BLaER1 treated with 17β-estradiol and CSF1 and Interleukin-3, amounts not matched to agents 10 nM and 100 nM (cell line): Measurements from ENCODE around the gene SLC19A1.
"Not testable (repeated sequence)": the region's sequence is repeated elsewhere in the genome, so short reads cannot be mapped to it uniquely, and the experiment has no call there.

ENCODE experiments used
- H3K27ac ChIP-seq, 11 experiments: shearing (Covaris generic); formaldehyde crosslinking; 2 replicates each; pipeline ENCODE4 v1.8.1; 2022
- H3K27me3 ChIP-seq, 11 experiments: shearing (Covaris generic); formaldehyde crosslinking; 2 replicates each; pipeline ENCODE4 v1.8.1; 2022
- H3K36me3 ChIP-seq, 11 experiments: shearing (Covaris generic); formaldehyde crosslinking; 2 replicates each; pipeline ENCODE4 v1.8.1; 2022
- H3K4me1 ChIP-seq, 10 experiments: shearing (Covaris generic); formaldehyde crosslinking; 2 replicates each; pipeline ENCODE4 v1.8.1; 2022
- H3K4me2 ChIP-seq, 11 experiments: shearing (Covaris generic); formaldehyde crosslinking; 2 replicates each; pipeline ENCODE4 v1.8.1; 2022
- H3K4me3 ChIP-seq, 10 experiments: shearing (Covaris generic); formaldehyde crosslinking; 2 replicates each; pipeline ENCODE4 v1.8.1; 2022
- H3K9ac ChIP-seq, 11 experiments: shearing (Covaris generic); formaldehyde crosslinking; 2 replicates each; pipeline ENCODE4 v1.8.1; 2022
- H3K9me3 ChIP-seq, 11 experiments: shearing (Covaris generic); formaldehyde crosslinking; replicated peaks in 1 of 11; 2 replicates each; pipeline ENCODE4 v1.8.1; 2022
- H4K20me1 ChIP-seq, 11 experiments: shearing (Covaris generic); formaldehyde crosslinking; 2 replicates each; pipeline ENCODE4 v1.8.1; 2022
- Cebpa-rat ChIP-seq, 11 experiments: shearing (Covaris generic); IDR thresholded peaks; 2 replicates each; pipeline ENCODE4 v1.8.1; 2022

SLC19A1 gene

DNA sequence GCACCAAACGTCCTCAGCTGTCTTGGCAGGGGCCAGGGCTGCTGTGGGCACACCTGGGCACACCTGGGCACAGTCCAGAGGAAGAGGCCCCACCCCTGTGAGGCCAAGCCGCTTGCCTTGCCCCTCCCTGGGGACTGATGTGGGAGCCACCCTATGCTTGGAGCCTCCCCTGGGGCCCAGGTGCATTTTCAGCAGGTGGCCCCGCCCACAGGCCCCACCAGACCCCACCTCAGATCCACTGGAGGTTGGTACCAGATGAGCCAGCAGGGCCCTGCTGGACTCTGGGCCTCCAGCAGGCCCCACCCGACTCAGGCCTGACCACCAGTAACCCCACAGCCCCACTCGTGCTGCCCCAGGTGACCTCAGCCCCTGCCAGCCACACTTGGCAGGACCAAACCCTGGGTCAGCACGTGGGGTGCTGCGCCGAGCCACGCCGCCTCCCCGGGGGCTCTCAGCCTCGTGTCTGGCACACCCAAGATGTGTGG is 8.8 kb downstream of the SLC19A1 start:
- H3K4me2 ChIP-seq: peak overlapping the region; percentile 86 to 97 (median 92)
- peak overlapping the region in 5 of 10 experiments; percentile 13 to 47 (median 26); a peak in 5 of 20 replicates for H3K4me3 ChIP-seq
- peaks cover 32 to 93% (median 77%) of the 10 kb centered on the region in 11 experiments for H3K36me3 ChIP-seq
- peak overlapping the region; percentile 34 to 67 (median 55); a peak in 18 of 22 replicates for H3K9ac ChIP-seq
- H3K9me3 ChIP-seq: peaks cover 0 to 9% (median 0%) of the 10 kb centered on the region in 11 experiments; a peak in 6 of 22 replicates
- TF ChIP-seq Cebpa-rat (IDR thresholded peaks at IDR 0.05): no peak
- peak overlapping the region; percentile 33 to 72 (median 63); a peak in 20 of 22 replicates for H3K27ac ChIP-seq
- no peaks in the 10 kb centered on the region for H3K27me3 ChIP-seq
- H4K20me1 ChIP-seq: peaks cover 0 to 75% (median 42%) of the 10 kb centered on the region in 11 experiments; a peak in 15 of 22 replicates
- H3K4me1 ChIP-seq: peaks cover 39 to 63% (median 49%) of the 10 kb centered on the region in 10 experiments

- H3K36me3 ChIP-seq: peaks cover 33 to 93% (median 77%) of the 10 kb centered on the region in 11 experiments
- H3K4me1 ChIP-seq: peaks cover 39 to 57% (median 48%) of the 10 kb centered on the region in 10 experiments
- H3K9me3 ChIP-seq: peaks cover 0 to 9% (median 0%) of the 10 kb centered on the region in 11 experiments; a peak in 6 of 22 replicates
- H3K9ac ChIP-seq: peak overlapping the region in 10 of 11 experiments; percentile 42 to 67 (median 56); a peak in 17 of 22 replicates
- peak overlapping the region; percentile 33 to 72 (median 63); a peak in 20 of 22 replicates for H3K27ac ChIP-seq
- H3K27me3 ChIP-seq: no peaks in the 10 kb centered on the region
- H3K4me2 ChIP-seq: peak overlapping the region; percentile 86 to 97 (median 92)
- peaks cover 0 to 74% (median 42%) of the 10 kb centered on the region in 11 experiments; a peak in 15 of 22 replicates for H4K20me1 ChIP-seq
- no peak for TF ChIP-seq Cebpa-rat (IDR thresholded peaks at IDR 0.05)
- H3K4me3 ChIP-seq: peak overlapping the region in 6 of 10 experiments; percentile 13 to 47 (median 26); a peak in 8 of 20 replicates
These were observed 9.3 kb downstream of the SLC19A1 start for GRCh38 chr21:45532826-45533360.

GRCh38 chr21:45531393-45532215 is 10.6 kb downstream of the SLC19A1 start:
- no peak overlapping the region for H3K4me3 ChIP-seq
- H3K9me3 ChIP-seq: peaks cover 0 to 9% (median 0%) of the 10 kb centered on the region in 11 experiments; a peak in 6 of 22 replicates
- no peak overlapping the region for H3K9ac ChIP-seq
- H3K27ac ChIP-seq: peak overlapping the region in 4 of 11 experiments; percentile 39 to 70 (median 64); a peak in 1 of 22 replicates
- H4K20me1 ChIP-seq: peaks cover 0 to 66% (median 41%) of the 10 kb centered on the region in 11 experiments; a peak in 15 of 22 replicates
- peaks cover 41 to 52% (median 47%) of the 10 kb centered on the region in 10 experiments for H3K4me1 ChIP-seq
- no peak for TF ChIP-seq Cebpa-rat (IDR thresholded peaks at IDR 0.05)
- H3K36me3 ChIP-seq: peaks cover 40 to 97% (median 83%) of the 10 kb centered on the region in 11 experiments
- peak overlapping the region in 5 of 11 experiments; percentile 86 to 97 (median 91); a peak in 7 of 22 replicates for H3K4me2 ChIP-seq
- H3K27me3 ChIP-seq: no peaks in the 10 kb centered on the region

- not testable (repeated sequence) for H3K4me2 ChIP-seq, H3K9ac ChIP-seq, H3K27me3 ChIP-seq, H3K9me3 ChIP-seq, H3K27ac ChIP-seq, H3K4me3 ChIP-seq
- Histone ChIP-seq H3K36me3 (peaks cover 45 to 97% (median 83%) of the 10 kb centered on the region in 11 experiments), H3K4me1 (peaks cover 38 to 46% (median 42%) of the 10 kb centered on the region in 10 experiments), H4K20me1 (peaks cover 0 to 61% (median 36%) of the 10 kb centered on the region in 11 experiments; a peak in 15 of 22 replicates)
These were observed 11.2 kb downstream of the SLC19A1 start for GRCh38 chr21:45531114-45531392.

GRCh38 chr21:45530423-45531113 is 11.7 kb downstream of the SLC19A1 start:
- no peak overlapping the region for H3K4me2 ChIP-seq

GRCh38 chr21:45529785-45530422 is 12.3 kb downstream of the SLC19A1 start:
- Histone ChIP-seq H3K36me3 (peaks cover 57 to 97% (median 86%) of the 10 kb centered on the region in 11 experiments), H3K27ac (no peak overlapping the region), H4K20me1 (peaks cover 0 to 49% (median 24%) of the 10 kb centered on the region in 11 experiments; a peak in 15 of 22 replicates), H3K9me3 (peaks cover 0 to 14% (median 6%) of the 10 kb centered on the region in 11 experiments; a peak in 10 of 22 replicates), H3K4me2 (no peak overlapping the region), H3K9ac (no peak overlapping the region), H3K4me3 (no peak overlapping the region), H3K27me3 (no peaks in the 10 kb centered on the region), H3K4me1 (peaks cover 27 to 35% (median 30%) of the 10 kb centered on the region in 10 experiments)
- no peak for TF ChIP-seq Cebpa-rat (IDR thresholded peaks at IDR 0.05)

More at GRCh38 chr21:45530423-45531113, 11.7 kb downstream of the SLC19A1 start:
- no peak for TF ChIP-seq Cebpa-rat (IDR thresholded peaks at IDR 0.05)
- Histone ChIP-seq H3K4me3 (no peak overlapping the region), H3K27ac (no peak overlapping the region), H3K36me3 (peaks cover 50 to 97% (median 85%) of the 10 kb centered on the region in 11 experiments), H3K9me3 (peaks cover 0 to 9% (median 2%) of the 10 kb centered on the region in 11 experiments; a peak in 7 of 22 replicates), H4K20me1 (peaks cover 0 to 56% (median 31%) of the 10 kb centered on the region in 11 experiments; a peak in 15 of 22 replicates), H3K9ac (no peak overlapping the region), H3K4me1 (peaks cover 33 to 41% (median 37%) of the 10 kb centered on the region in 10 experiments), H3K27me3 (no peaks in the 10 kb centered on the region)

DNA sequence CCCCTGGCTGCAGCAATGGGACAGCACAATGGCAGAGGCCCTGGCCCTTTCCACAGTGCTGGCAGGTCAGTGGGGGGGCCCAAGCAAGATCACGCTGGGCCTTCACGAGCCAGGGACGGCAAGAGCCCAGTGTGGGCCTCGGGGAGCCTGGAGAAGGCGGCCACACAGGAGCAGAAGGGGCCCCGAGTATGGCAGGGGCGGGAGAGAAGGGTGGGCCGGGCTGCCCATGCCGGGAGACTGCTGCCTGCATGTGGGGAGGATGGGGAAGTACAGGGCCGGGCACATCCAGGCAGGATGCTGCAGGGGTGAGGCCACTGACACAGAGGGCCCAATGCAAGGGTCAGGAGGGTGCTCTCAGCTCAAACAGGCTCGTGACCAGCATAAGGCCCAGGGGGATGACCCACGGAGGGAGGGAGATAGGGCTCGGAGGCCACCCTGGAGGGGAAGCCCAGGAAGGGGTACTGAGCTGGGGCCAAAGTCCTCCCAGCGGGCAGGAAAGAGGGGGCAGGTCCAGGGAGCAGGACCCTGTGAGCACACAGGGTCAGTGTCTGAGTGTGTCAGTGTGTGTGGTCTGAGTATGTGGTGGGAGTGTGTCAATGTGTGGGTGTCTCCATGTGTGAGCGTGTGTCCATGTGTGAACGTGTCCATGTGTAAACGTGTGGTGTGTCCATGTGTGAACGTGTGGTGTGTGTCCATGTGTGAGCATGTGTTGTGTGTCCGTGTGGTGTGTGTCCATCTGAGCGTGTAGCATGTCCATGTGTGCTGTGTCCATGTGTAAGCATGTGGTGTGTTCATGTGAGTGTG is 13.1 kb downstream of the SLC19A1 start:
- Histone ChIP-seq H3K27me3 (no peaks in the 10 kb centered on the region), H3K27ac (no peak overlapping the region), H3K9ac (no peak overlapping the region), H3K4me1 (peaks cover 19 to 27% (median 23%) of the 10 kb centered on the region in 10 experiments), H3K4me3 (no peak overlapping the region), H3K9me3 (peaks cover 0 to 17% (median 6%) of the 10 kb centered on the region in 11 experiments; a peak in 10 of 22 replicates), H4K20me1 (peaks cover 0 to 42% (median 17%) of the 10 kb centered on the region in 11 experiments; a peak in 13 of 22 replicates), H3K36me3 (peaks cover 60 to 94% (median 82%) of the 10 kb centered on the region in 11 experiments), H3K4me2 (no peak overlapping the region)
- no peak for TF ChIP-seq Cebpa-rat (IDR thresholded peaks at IDR 0.05)
